WTC11 (cell line): ENCODE measurements around the gene LDAH. TPM values are rescaled to one million over a fixed set of nuclear protein-coding genes. Genes with fewer than 3 reads are reported as not detected.

Source experiments
- ATAC-seq: fragments of 200-7000 bp; cut with Tn5 transposase; 2 replicates; pipeline ENCODE4 v1.10.0; 2021; ENCODE audit warnings: mild to moderate bottlenecking, moderate library complexity
- CTCF ChIA-PET: fragments of 300-600 bp; sonication (Branson Sonifier 250); formaldehyde crosslinking; loops from one replicate; lab custom pipeline; 2021; ENCODE audit warnings: antibody characterized with exemption; lab: Charles Lee
- POLR2A ChIA-PET: fragments of 350-600 bp; sonication (Branson Sonifier 250); formaldehyde crosslinking; loops from one replicate; lab custom pipeline; 2021; ENCODE audit warnings: antibody characterized with exemption; lab: Charles Lee
- DNase-seq: peaks from one replicate; pipeline ENCODE4 v3.0.0; 2021; ENCODE audit warnings: low spot score
- H3K27ac Mint-ChIP-seq: 2 replicates; pipeline ENCODE4 v1.8.0; 2021; ENCODE audit warnings: mixed read lengths
- H3K27me3 Mint-ChIP-seq: 2 replicates; pipeline ENCODE4 v1.8.0; 2021; ENCODE audit warnings: low read depth, mild to moderate bottlenecking, moderate library complexity, mixed read lengths
- H3K36me3 Mint-ChIP-seq: 2 replicates; pipeline ENCODE4 v1.8.0; 2021; ENCODE audit warnings: mixed read lengths
- H3K4me1 Mint-ChIP-seq: 2 replicates; pipeline ENCODE4 v1.8.0; 2022; ENCODE audit warnings: mixed read lengths
- H3K4me3 Mint-ChIP-seq: 2 replicates; pipeline ENCODE4 v1.8.0; 2021; ENCODE audit warnings: mild to moderate bottlenecking, moderate library complexity, mixed read lengths
- H3K9me3 Mint-ChIP-seq: 2 replicates; pipeline ENCODE4 v1.8.0; 2021; ENCODE audit warnings: mixed read lengths
- ATF1 ChIP-seq: sonication (generic); formaldehyde crosslinking; IDR thresholded peaks from 2 replicates; pipeline ENCODE4 v1.8.1; 2023; ENCODE audit warnings: mild to moderate bottlenecking, moderate library complexity, missing genetic modification reagents
- CBFB ChIP-seq: sonication (generic); formaldehyde crosslinking; IDR thresholded peaks from 2 replicates; pipeline ENCODE4 v1.8.1; 2022; ENCODE audit warnings: mild to moderate bottlenecking, low read depth, missing genetic modification reagents
- EMX1 ChIP-seq: fragments of 250-450 bp; sonication (Bioruptor Pico); IDR thresholded peaks from 2 replicates; pipeline ENCODE4 v1.8.0; 2021; ENCODE audit warnings: mild to moderate bottlenecking
- ETV6 ChIP-seq: sonication (generic); formaldehyde crosslinking; IDR thresholded peaks from 2 replicates; pipeline ENCODE4 v1.8.1; 2022; ENCODE audit warnings: mild to moderate bottlenecking, missing genetic modification reagents
- FOXP4 ChIP-seq: sonication (generic); formaldehyde crosslinking; IDR thresholded peaks from 2 replicates; pipeline ENCODE4 v1.8.0; 2022; ENCODE audit warnings: mild to moderate bottlenecking, missing genetic modification reagents
- GTF2I ChIP-seq: fragments of 250-450 bp; sonication (Bioruptor Pico); conservative IDR thresholded peaks from 2 replicates; pipeline ENCODE4 v1.4.0; 2021; ENCODE audit warnings: mild to moderate bottlenecking
- HMGXB4 ChIP-seq: sonication (generic); formaldehyde crosslinking; IDR thresholded peaks from 2 replicates; pipeline ENCODE4 v1.8.1; 2023; ENCODE audit warnings: mild to moderate bottlenecking, moderate library complexity, missing genetic modification reagents
- MLX ChIP-seq: sonication (generic); formaldehyde crosslinking; IDR thresholded peaks from 2 replicates; pipeline ENCODE4 v1.8.1; 2023; ENCODE audit warnings: mild to moderate bottlenecking, missing genetic modification reagents, moderate library complexity
- MXD4 ChIP-seq: fragments of 250-450 bp; sonication (Bioruptor Pico); IDR thresholded peaks from 2 replicates; pipeline ENCODE4 v1.8.0; 2021; ENCODE audit warnings: mild to moderate bottlenecking, moderate library complexity, borderline replicate concordance
- NFYB ChIP-seq: sonication (generic); formaldehyde crosslinking; conservative IDR thresholded peaks from 2 replicates; pipeline ENCODE4 v1.8.0; 2022; ENCODE audit warnings: low read depth, missing genetic modification reagents
- RORB ChIP-seq: fragments of 250-450 bp; sonication (Bioruptor Pico); IDR thresholded peaks from 2 replicates; pipeline ENCODE4 v1.9.0; 2021; ENCODE audit warnings: mild to moderate bottlenecking
- SMAD3 ChIP-seq: sonication (generic); formaldehyde crosslinking; IDR thresholded peaks from 2 replicates; pipeline ENCODE4 v1.8.0; 2022; ENCODE audit warnings: missing genetic modification reagents, mild to moderate bottlenecking, borderline replicate concordance
- SP1 ChIP-seq: sonication (generic); formaldehyde crosslinking; conservative IDR thresholded peaks from 2 replicates; pipeline ENCODE4 v1.8.1; 2022; ENCODE audit warnings: missing genetic modification reagents
- TEAD4 ChIP-seq: sonication (generic); formaldehyde crosslinking; IDR thresholded peaks from 2 replicates; pipeline ENCODE4 v1.8.0; 2022; ENCODE audit warnings: mild to moderate bottlenecking, missing genetic modification reagents
- ZNF232 ChIP-seq: sonication (generic); formaldehyde crosslinking; IDR thresholded peaks from 2 replicates; pipeline ENCODE4 v1.8.0; 2022; ENCODE audit warnings: mild to moderate bottlenecking, missing genetic modification reagents
- ZSCAN18 ChIP-seq: fragments of 250-450 bp; sonication (Bioruptor Pico); IDR thresholded peaks from 2 replicates; pipeline ENCODE4 v2.1.2; 2022; ENCODE audit warnings: mild to moderate bottlenecking, moderate library complexity
- total RNA-seq: library from RNA; stranded (reverse); gene quantifications from 3 replicates; pipeline ENCODE4 v1.2.3, GENCODE V29; 2021
- TF ChIP-seq, protein P1 (sequence below): sonication (generic); formaldehyde crosslinking; IDR thresholded peaks from 2 replicates; pipeline ENCODE4 v1.8.1; 2022; ENCODE audit warnings: mild to moderate bottlenecking, moderate library complexity, missing genetic modification reagents
- TF ChIP-seq, protein P2 (sequence below): sonication (generic); formaldehyde crosslinking; IDR thresholded peaks from 2 replicates; pipeline ENCODE4 v1.8.0; 2022; ENCODE audit warnings: mild to moderate bottlenecking, missing genetic modification reagents
- TF ChIP-seq, protein P3 (sequence below): sonication (generic); formaldehyde crosslinking; IDR thresholded peaks from 2 replicates; pipeline ENCODE4 v1.8.1; 2022; ENCODE audit warnings: mild to moderate bottlenecking, missing genetic modification reagents, moderate library complexity, borderline replicate concordance
- TF ChIP-seq, protein P4 (sequence below): fragments of 200-600 bp; IDR thresholded peaks from 2 replicates; pipeline ENCODE4 v1.8.0; 2022; ENCODE audit warnings: antibody characterized with exemption

Gene LDAH
- total RNA-seq, 1 experiment from 2014 or later = 20.5 TPM

- TF ChIP-seq, protein P1, sequence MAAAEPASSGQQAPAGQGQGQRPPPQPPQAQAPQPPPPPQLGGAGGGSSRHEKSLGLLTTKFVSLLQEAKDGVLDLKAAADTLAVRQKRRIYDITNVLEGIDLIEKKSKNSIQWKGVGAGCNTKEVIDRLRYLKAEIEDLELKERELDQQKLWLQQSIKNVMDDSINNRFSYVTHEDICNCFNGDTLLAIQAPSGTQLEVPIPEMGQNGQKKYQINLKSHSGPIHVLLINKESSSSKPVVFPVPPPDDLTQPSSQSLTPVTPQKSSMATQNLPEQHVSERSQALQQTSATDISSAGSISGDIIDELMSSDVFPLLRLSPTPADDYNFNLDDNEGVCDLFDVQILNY (CRISPR knock-in tag) = peak; percentile 91
- TF ChIP-seq ETV6 = peak; percentile 94; the same call in 1 of the 2 replicates
- peak; percentile 31; the same call in 1 of the 2 replicates for TF ChIP-seq ATF1 (CRISPR knock-in tag)
- 0 out of 2 replicates have a peak, but pooled peaks have one; percentile 40 for TF ChIP-seq CBFB
- peak; percentile 96 for TF ChIP-seq HMGXB4 (CRISPR knock-in tag)
- no peak for TF ChIP-seq EMX1 (CRISPR knock-in tag)
- peak; percentile 87 for TF ChIP-seq SP1 (CRISPR knock-in tag)
- no peak for TF ChIP-seq ZSCAN18
- TF ChIP-seq SMAD3 (CRISPR knock-in tag) = no peak
- peak; percentile 40; the same call in 1 of the 2 replicates for TF ChIP-seq FOXP4
These were observed 171.8 kb downstream of the LDAH start, which contains the start of gene HS1BP3 (continued) for GRCh38 chr2:20650877-20651730.

DNA sequence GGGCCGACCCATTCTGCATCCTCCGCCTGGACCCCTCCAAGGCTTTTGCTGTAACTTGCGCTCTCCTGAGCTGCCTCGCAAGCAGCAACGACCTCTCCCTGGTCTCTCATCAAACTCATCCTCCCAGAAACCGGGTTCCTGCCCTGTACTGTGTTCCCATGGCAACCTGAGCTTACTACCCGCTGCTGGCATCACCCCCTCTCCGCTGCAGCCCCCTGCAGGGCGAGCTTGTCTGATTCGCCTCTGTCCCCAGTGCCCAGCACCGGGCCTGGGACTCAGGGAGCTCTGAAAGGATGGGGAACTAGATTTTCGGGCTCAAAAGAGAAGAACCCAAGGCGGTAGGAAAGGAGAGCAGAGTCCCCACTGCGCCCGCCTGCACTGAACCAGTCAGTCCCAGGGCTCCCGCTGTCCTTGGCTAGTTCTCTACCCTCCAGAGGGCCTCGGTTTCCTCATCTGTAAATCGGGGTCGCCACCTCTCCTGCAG lies 172.5 kb downstream of the LDAH start:
- H3K4me1 Mint-ChIP-seq = peaks cover 31% of the 10 kb centered on the region
- no peaks in the 10 kb centered on the region for H3K9me3 Mint-ChIP-seq
- POLR2A ChIA-PET = interaction anchor here (1.6 to 2.6 kb wide), 2 partner anchors 11 to 203 kb away, joined by 8 to 19 read pairs; partner anchors contain the start of gene RHOB
- H3K36me3 Mint-ChIP-seq = no peaks in the 10 kb centered on the region
- CTCF ChIA-PET = interaction anchor here (0.6 to 4.3 kb wide), 32 partner anchors 8 to 417 kb away, joined by 3 to 77 read pairs (median 8); partner anchors contain the start of genes GDF7 and RHOB
- H3K4me3 Mint-ChIP-seq = peak overlapping the region; percentile 82
- H3K27ac Mint-ChIP-seq = no peak overlapping the region
- TF ChIP-seq GTF2I = peak; percentile 92
- TF ChIP-seq, protein P2, sequence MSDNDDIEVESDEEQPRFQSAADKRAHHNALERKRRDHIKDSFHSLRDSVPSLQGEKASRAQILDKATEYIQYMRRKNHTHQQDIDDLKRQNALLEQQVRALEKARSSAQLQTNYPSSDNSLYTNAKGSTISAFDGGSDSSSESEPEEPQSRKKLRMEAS (CRISPR knock-in tag) = 0 out of 2 replicates have a peak, but pooled peaks have one; percentile 27
- TF ChIP-seq RORB (CRISPR knock-in tag) = no peak
- TF ChIP-seq ZNF232 (CRISPR knock-in tag) = peak; percentile 3; the same call in 1 of the 2 replicates
- peaks cover 17% of the 10 kb centered on the region for H3K27me3 Mint-ChIP-seq
- peak; percentile 37 for DNase-seq
- ATAC-seq = peak; percentile 5

- DNase-seq = no peak
- H3K9me3 Mint-ChIP-seq = no peaks in the 10 kb centered on the region
- peak overlapping the region; percentile 82 for H3K4me3 Mint-ChIP-seq
- CTCF ChIA-PET = interaction anchor here (0.6 to 4.3 kb wide), 20 partner anchors 8 to 313 kb away, joined by 3 to 77 read pairs (median 12); partner anchors contain the start of genes GDF7 and RHOB
- H3K27ac Mint-ChIP-seq = no peak overlapping the region
- H3K36me3 Mint-ChIP-seq = peaks cover 1% of the 10 kb centered on the region; the same call in 1 of the 2 replicates
- peaks cover 17% of the 10 kb centered on the region for H3K27me3 Mint-ChIP-seq
- no peak for ATAC-seq
- POLR2A ChIA-PET = interaction anchor here (1.6 to 2.6 kb wide), 2 partner anchors 11 to 203 kb away, joined by 8 to 19 read pairs; partner anchors contain the start of gene RHOB
- H3K4me1 Mint-ChIP-seq = peaks cover 31% of the 10 kb centered on the region
- TF ChIP-seq, protein P3, sequence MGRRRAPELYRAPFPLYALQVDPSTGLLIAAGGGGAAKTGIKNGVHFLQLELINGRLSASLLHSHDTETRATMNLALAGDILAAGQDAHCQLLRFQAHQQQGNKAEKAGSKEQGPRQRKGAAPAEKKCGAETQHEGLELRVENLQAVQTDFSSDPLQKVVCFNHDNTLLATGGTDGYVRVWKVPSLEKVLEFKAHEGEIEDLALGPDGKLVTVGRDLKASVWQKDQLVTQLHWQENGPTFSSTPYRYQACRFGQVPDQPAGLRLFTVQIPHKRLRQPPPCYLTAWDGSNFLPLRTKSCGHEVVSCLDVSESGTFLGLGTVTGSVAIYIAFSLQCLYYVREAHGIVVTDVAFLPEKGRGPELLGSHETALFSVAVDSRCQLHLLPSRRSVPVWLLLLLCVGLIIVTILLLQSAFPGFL (CRISPR knock-in tag) = no peak
- no peak for TF ChIP-seq MXD4
- no peak for TF ChIP-seq NFYB (CRISPR knock-in tag)
- TF ChIP-seq, protein P4, sequence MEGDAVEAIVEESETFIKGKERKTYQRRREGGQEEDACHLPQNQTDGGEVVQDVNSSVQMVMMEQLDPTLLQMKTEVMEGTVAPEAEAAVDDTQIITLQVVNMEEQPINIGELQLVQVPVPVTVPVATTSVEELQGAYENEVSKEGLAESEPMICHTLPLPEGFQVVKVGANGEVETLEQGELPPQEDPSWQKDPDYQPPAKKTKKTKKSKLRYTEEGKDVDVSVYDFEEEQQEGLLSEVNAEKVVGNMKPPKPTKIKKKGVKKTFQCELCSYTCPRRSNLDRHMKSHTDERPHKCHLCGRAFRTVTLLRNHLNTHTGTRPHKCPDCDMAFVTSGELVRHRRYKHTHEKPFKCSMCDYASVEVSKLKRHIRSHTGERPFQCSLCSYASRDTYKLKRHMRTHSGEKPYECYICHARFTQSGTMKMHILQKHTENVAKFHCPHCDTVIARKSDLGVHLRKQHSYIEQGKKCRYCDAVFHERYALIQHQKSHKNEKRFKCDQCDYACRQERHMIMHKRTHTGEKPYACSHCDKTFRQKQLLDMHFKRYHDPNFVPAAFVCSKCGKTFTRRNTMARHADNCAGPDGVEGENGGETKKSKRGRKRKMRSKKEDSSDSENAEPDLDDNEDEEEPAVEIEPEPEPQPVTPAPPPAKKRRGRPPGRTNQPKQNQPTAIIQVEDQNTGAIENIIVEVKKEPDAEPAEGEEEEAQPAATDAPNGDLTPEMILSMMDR = no peak
- TF ChIP-seq SMAD3 (CRISPR knock-in tag) = no peak
- no peak for TF ChIP-seq MLX (CRISPR knock-in tag)
- TF ChIP-seq TEAD4 (CRISPR knock-in tag) = no peak
These were observed 172.9 kb downstream of the LDAH start for GRCh38 chr2:20649976-20650375.
